ENCODE measurements around the gene C9orf43. TPM values are rescaled to one million over a fixed set of nuclear protein-coding genes. Genes with fewer than 3 reads are reported as not detected.

The C9orf43 gene
- total RNA-seq, 1 experiment from 2014 or later, result 0.28 TPM

GRCh38 chr9:113426701-113427100 lies 16.2 kb downstream of the C9orf43 start:
- Mint-ChIP-seq H3K27ac (no peak overlapping the region), H3K4me1 (peaks cover 10% of the 10 kb centered on the region), H3K9me3 (no peaks in the 10 kb centered on the region), H3K4me3 (no peak overlapping the region), H3K36me3 (no peaks in the 10 kb centered on the region), H3K27me3 (ENCODE audit: low read depth) (peaks cover 26% of the 10 kb centered on the region)
- CTCF ChIA-PET, result no interaction called here
- TF ChIP-seq ARID4B (CRISPR knock-in tag; IDR thresholded peaks at IDR 0.05; ENCODE audit: borderline replicate concordance) (no peak), USF2 (CRISPR knock-in tag; IDR thresholded peaks at IDR 0.05) (no peak), STAT6 (CRISPR knock-in tag; conservative IDR thresholded peaks at IDR 0.05; ENCODE audit: low read depth) (no peak), NR3C1 (CRISPR knock-in tag; conservative IDR thresholded peaks at IDR 0.05; ENCODE audit: low read depth) (no peak), ZNF317 (CRISPR knock-in tag; IDR thresholded peaks at IDR 0.05; ENCODE audit: borderline replicate concordance, low read depth) (no peak), MLX (CRISPR knock-in tag; IDR thresholded peaks at IDR 0.05) (no peak), FOXJ3 (CRISPR knock-in tag; IDR thresholded peaks at IDR 0.05; ENCODE audit: borderline replicate concordance) (no peak), TCF7 (CRISPR knock-in tag; IDR thresholded peaks at IDR 0.05; ENCODE audit: low read depth) (no peak), ZNF425 (CRISPR knock-in tag; conservative IDR thresholded peaks at IDR 0.05) (no peak), ZNF232 (CRISPR knock-in tag; IDR thresholded peaks at IDR 0.05) (no peak), MXD4 (CRISPR knock-in tag; IDR thresholded peaks at IDR 0.05; ENCODE audit: borderline replicate concordance) (no peak), E2F4 (CRISPR knock-in tag; IDR thresholded peaks at IDR 0.05; ENCODE audit: borderline replicate concordance, low read depth) (no peak)
- ATAC-seq (no peak), DNase-seq (ENCODE audit: low spot score) (no peak)
- POLR2A ChIA-PET, result no interaction called here

GRCh38 chr9:113427629-113428028 lies 17.1 kb downstream of the C9orf43 start:
- ChIA-PET CTCF (no interaction called here), POLR2A (no interaction called here)
- Mint-ChIP-seq H3K27me3 (ENCODE audit: low read depth) (peaks cover 26% of the 10 kb centered on the region), H3K36me3 (no peaks in the 10 kb centered on the region), H3K27ac (no peak overlapping the region), H3K4me1 (peaks cover 10% of the 10 kb centered on the region), H3K9me3 (peaks cover 2% of the 10 kb centered on the region; the same call in 1 of the 2 replicates), H3K4me3 (no peak overlapping the region)
- ATAC-seq (no peak), DNase-seq (ENCODE audit: low spot score) (no peak)
- TF ChIP-seq CTCF (IDR thresholded peaks at IDR 0.05) (no peak), USF2 (CRISPR knock-in tag; IDR thresholded peaks at IDR 0.05) (no peak), KAT7 (CRISPR knock-in tag; IDR thresholded peaks at IDR 0.05; ENCODE audit: borderline replicate concordance) (no peak), PRRX2 (CRISPR knock-in tag; IDR thresholded peaks at IDR 0.05) (no peak), MXD4 (CRISPR knock-in tag; IDR thresholded peaks at IDR 0.05; ENCODE audit: borderline replicate concordance) (no peak), SP1 (CRISPR knock-in tag; conservative IDR thresholded peaks at IDR 0.05) (no peak), ELF4 (CRISPR knock-in tag; IDR thresholded peaks at IDR 0.05; ENCODE audit: low read depth) (no peak)
